Measurements from ENCODE around the gene PODNL1. TPM values are rescaled to one million over a fixed set of nuclear protein-coding genes. Genes with fewer than 3 reads are reported as not detected.
A peak's percentile ranks its signal among the peaks of the same experiment; 100 is the strongest.
"Not testable (repeated sequence)": the region's sequence is repeated elsewhere in the genome, so short reads cannot be mapped to it uniquely, and the experiment has no call there.

The PODNL1 gene
- total and polyA plus RNA-seq, 2 experiments from 2014 or later = 0.17 to 2.4 TPM

DNA sequence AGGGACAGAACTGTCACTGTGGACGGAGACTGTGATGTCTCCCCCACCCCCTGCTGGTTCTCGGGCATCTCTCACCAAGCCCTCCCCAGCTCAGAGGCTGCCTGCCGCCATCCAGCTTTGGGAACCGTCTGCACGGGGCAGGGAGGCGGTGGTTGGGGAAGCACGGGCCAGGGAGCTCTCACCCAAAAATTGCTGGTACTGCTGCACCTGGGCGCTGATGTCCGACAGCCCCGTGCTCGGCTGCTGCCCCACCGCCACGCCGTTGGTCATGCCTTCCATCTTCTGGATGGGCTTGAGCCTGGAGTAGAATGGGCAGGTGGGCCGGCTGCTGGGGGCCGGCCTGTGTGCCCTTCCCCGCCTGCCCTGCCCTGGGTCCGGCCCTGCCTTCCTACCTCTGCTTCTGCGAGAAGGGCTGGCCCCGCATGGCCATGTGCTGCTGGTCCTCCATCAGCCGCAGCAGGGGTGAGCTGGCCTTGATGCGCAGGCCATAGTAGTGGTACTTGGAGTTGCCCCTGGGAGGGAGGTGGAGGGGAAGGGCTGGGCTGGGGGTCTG lies 30.2 kb upstream of the PODNL1 start:
- H3K36me3 ChIP-seq (replicated peaks; ENCODE audit: insufficient read depth, low read depth) = no peaks in the 10 kb centered on the region
- H3K27me3 ChIP-seq = no peaks in the 10 kb centered on the region
- no peak overlapping the region for H3K27ac ChIP-seq
- H4K20me1 ChIP-seq (ENCODE audit: insufficient read depth, poor library complexity, severe bottlenecking) = no peaks in the 10 kb centered on the region
- H3K9me3 ChIP-seq (ENCODE audit: low read depth) = no peaks in the 10 kb centered on the region
- 96% methylated on average over 22 of the region's 22 CpGs for WGBS (ENCODE audit: low lambda C conversion rate, missing lambda C conversion rate)
- H2AFZ ChIP-seq = no peak overlapping the region
- H3K9me2 ChIP-seq (replicated peaks; ENCODE audit: insufficient read depth) = no peaks in the 10 kb centered on the region
- no peaks in the 10 kb centered on the region for H3K4me1 ChIP-seq (ENCODE audit: insufficient read depth)
- no peaks in the 10 kb centered on the region for H3K79me2 ChIP-seq
- H3K4me3 ChIP-seq = no peak overlapping the region
- no peak for TF ChIP-seq CTCF (IDR thresholded peaks at IDR 0.05; ENCODE audit: poor library complexity)
- no peak for TF ChIP-seq EZH2phosphoT487 (IDR thresholded peaks at IDR 0.05; ENCODE audit: low read depth, severe bottlenecking, unreplicated experiment)
- TF ChIP-seq EZH2 (IDR thresholded peaks at IDR 0.05; ENCODE audit: borderline replicate concordance) = no peak
- DNase-seq (ENCODE audit: low spot score) = no peak
- no peak overlapping the region for H3K4me2 ChIP-seq

DNA sequence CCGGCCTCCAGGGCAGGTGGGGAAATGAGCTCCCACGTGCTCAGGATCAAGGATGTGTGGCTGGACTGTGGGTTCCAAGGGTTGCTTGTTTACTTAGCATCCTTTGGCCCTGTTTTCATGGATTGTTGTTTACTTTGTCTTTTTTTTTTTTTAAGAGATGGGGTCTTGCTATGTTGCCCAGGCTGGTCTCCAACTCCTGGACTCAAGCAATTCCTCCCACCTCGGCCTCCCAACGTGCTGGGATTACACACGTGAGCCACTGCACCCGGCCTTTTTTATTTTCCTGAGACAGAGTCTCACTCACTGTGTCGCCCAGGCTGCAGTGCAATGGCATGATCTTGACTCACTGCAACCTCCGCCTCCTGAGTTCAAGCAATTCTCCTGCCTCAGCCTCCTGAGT lies 29.0 kb upstream of the PODNL1 start:
- H3K9me3 ChIP-seq (ENCODE audit: low read depth); H3K4me3 ChIP-seq; H4K20me1 ChIP-seq (ENCODE audit: insufficient read depth, poor library complexity, severe bottlenecking); H3K27ac ChIP-seq; DNase-seq (ENCODE audit: low spot score); H3K36me3 ChIP-seq (replicated peaks; ENCODE audit: insufficient read depth, low read depth); H2AFZ ChIP-seq; H3K4me2 ChIP-seq; H3K4me1 ChIP-seq (ENCODE audit: insufficient read depth); H3K9me2 ChIP-seq (replicated peaks; ENCODE audit: insufficient read depth); H3K27me3 ChIP-seq; H3K79me2 ChIP-seq: not testable (repeated sequence)
- WGBS (ENCODE audit: low lambda C conversion rate, missing lambda C conversion rate) = 97% methylated on average over 8 of the region's 8 CpGs

DNA sequence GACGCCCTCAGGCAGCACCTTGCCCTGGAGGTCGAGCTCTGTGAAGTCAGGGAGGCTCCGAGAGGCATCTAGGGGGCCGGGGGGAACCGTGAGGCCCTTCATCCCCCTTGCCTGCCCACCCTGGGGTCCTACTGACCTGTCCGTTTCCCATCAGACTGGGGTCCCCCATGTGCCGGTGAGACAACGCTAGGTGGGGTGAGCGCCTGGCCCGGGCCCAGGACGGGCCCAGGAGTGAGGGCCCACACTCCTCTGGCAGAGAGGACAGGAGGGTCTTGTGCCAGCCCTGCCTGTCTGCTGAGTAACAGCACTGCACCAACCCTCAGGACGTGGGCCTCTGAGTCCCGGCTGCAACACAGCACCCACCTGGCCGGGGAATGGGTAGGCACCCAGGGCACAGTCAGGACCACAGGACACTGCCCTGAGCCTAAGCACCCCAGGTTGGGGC lies 28.5 kb upstream of the PODNL1 start:
- no peaks in the 10 kb centered on the region for H4K20me1 ChIP-seq (ENCODE audit: insufficient read depth, poor library complexity, severe bottlenecking)
- H2AFZ ChIP-seq = no peak overlapping the region
- TF ChIP-seq CTCF (IDR thresholded peaks at IDR 0.05; ENCODE audit: poor library complexity) (no peak), EZH2phosphoT487 (IDR thresholded peaks at IDR 0.05; ENCODE audit: low read depth, severe bottlenecking, unreplicated experiment) (no peak), EZH2 (IDR thresholded peaks at IDR 0.05; ENCODE audit: borderline replicate concordance) (no peak)
- 94% methylated on average over 12 of the region's 14 CpGs for WGBS (ENCODE audit: low lambda C conversion rate, missing lambda C conversion rate)
- peak; percentile 2 for DNase-seq (ENCODE audit: low spot score)
- H3K27ac ChIP-seq = no peak overlapping the region
- H3K36me3 ChIP-seq (replicated peaks; ENCODE audit: insufficient read depth, low read depth) = no peaks in the 10 kb centered on the region
- no peaks in the 10 kb centered on the region for H3K9me2 ChIP-seq (replicated peaks; ENCODE audit: insufficient read depth)
- H3K4me2 ChIP-seq = no peak overlapping the region
- H3K27me3 ChIP-seq = no peaks in the 10 kb centered on the region
- no peaks in the 10 kb centered on the region for H3K79me2 ChIP-seq
- no peaks in the 10 kb centered on the region for H3K9me3 ChIP-seq (ENCODE audit: low read depth)
- H3K4me1 ChIP-seq (ENCODE audit: insufficient read depth) = no peaks in the 10 kb centered on the region
- no peak overlapping the region for H3K4me3 ChIP-seq

DNA sequence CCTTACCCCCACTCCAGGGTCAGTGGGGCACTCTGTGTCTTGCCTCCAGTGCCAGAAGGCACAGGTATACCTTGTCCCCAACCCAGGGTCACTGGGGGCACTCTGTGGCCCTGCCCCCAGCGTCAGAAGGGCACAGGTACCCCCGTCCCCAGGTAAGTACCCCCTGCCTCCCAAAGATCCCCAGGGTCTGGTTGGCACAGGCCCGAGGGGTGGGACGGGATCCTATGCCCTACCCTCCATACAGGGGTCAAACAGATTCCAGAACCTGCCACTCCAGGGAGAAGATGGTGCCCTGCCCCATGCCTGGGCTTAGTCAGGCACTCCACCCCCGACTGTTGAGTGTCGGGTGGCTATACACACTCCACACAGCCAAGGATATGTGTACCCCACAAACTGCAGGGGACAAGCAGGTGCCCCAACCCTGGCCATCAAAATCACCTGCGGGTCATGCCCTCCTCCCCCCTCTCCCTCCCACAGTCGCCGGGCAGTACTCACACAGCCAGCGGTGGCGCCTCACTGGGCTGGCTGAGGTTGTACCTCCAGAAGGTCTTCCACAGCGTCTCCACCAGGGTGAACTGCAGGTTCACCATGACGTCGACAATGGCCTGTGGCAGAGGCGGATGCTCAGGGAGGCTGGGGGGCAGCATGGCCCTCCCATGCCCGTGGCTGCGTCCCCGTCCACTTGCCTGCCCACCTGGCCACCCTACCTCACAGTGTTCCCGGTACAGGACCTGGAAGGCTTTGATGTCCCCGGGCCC lies 27.9 kb upstream of the PODNL1 start:
- Histone ChIP-seq H4K20me1 (ENCODE audit: insufficient read depth, poor library complexity, severe bottlenecking) (no peaks in the 10 kb centered on the region), H3K4me3 (no peak overlapping the region), H3K27me3 (no peaks in the 10 kb centered on the region), H2AFZ (no peak overlapping the region), H3K79me2 (no peaks in the 10 kb centered on the region), H3K4me1 (ENCODE audit: insufficient read depth) (no peaks in the 10 kb centered on the region), H3K9me3 (ENCODE audit: low read depth) (no peaks in the 10 kb centered on the region), H3K36me3 (replicated peaks; ENCODE audit: insufficient read depth, low read depth) (no peaks in the 10 kb centered on the region), H3K4me2 (no peak overlapping the region), H3K9me2 (replicated peaks; ENCODE audit: insufficient read depth) (no peaks in the 10 kb centered on the region), H3K27ac (no peak overlapping the region)
- 93% methylated on average over 17 of the region's 20 CpGs for WGBS (ENCODE audit: low lambda C conversion rate, missing lambda C conversion rate)
- no peak for TF ChIP-seq CTCF (IDR thresholded peaks at IDR 0.05; ENCODE audit: poor library complexity)
- peak; percentile 3 for DNase-seq (ENCODE audit: low spot score)
